Activated naive CD4-positive, alpha-beta T cell treated with anti-CD3 and anti-CD28 coated beads, Interleukin-2, amount 50 U/mL, for 16 hours (primary cell): ENCODE measurements around the gene TJP1.

ENCODE experiments used
- DNase-seq: peaks from one replicate; pipeline ENCODE4 v3.0.0-alpha.2; 2020

Gene TJP1

GRCh38 chr15:29651476-29652233 lies 170.6 kb downstream of the TJP1 start:
- DNase-seq: no peak
